Activated naive CD8-positive, alpha-beta T cell treated with anti-CD3 and anti-CD28 coated beads, Interleukin-2, amount 50 U/mL, for 24 hours (primary cell): Measurements from ENCODE around the gene FAM53B.
"Not testable (repeated sequence)": the region's sequence is repeated elsewhere in the genome, so short reads cannot be mapped to it uniquely, and the experiment has no call there.

ENCODE experiments used
- ATAC-seq: fragments of 150-1000 bp; cut with Tn5 transposase; one replicate; pipeline ENCODE4 v1.10.0; 2021
- DNase-seq: peaks from one replicate; pipeline ENCODE4 v3.0.0; 2021
- H3K27ac Mint-ChIP-seq: one replicate; pipeline ENCODE4 v1.8.0; 2021; ENCODE audit warnings: mild to moderate bottlenecking, mixed read lengths
- H3K27me3 Mint-ChIP-seq: one replicate; pipeline ENCODE4 v1.8.0; 2021; ENCODE audit warnings: mixed read lengths
- H3K36me3 Mint-ChIP-seq: one replicate; pipeline ENCODE4 v1.8.0; 2021; ENCODE audit warnings: low read depth, mixed read lengths
- H3K4me1 Mint-ChIP-seq: one replicate; pipeline ENCODE4 v1.8.0; 2021; ENCODE audit warnings: mixed read lengths
- H3K4me3 Mint-ChIP-seq: one replicate; pipeline ENCODE4 v1.8.0; 2021; ENCODE audit warnings: mild to moderate bottlenecking, moderate library complexity, mixed read lengths
- H3K9me3 Mint-ChIP-seq: one replicate; pipeline ENCODE4 v1.8.0; 2021; ENCODE audit warnings: mixed read lengths

Gene FAM53B

DNA sequence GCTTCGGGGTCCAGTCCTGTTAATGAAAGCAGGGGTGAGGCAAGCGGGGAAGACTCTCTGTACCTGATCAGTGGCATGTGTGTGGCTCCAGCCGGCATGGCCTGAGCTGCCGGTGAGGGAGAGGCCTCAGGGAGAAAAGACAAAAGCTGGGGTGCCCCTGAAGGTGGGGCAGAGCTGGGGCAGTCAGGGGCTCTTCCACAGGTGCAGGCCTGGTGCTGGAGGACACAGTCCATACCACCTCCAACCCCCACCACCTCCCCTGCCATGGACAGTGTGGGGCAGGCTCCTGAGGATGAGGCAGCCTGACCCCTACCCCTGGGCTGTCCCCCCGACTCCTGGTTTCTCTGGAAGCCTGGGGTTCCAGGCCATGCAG is 153.1 kb downstream of the FAM53B start:
- H3K36me3 Mint-ChIP-seq, result no peaks in the 10 kb centered on the region
- H3K4me3 Mint-ChIP-seq, result no peak overlapping the region
- H3K9me3 Mint-ChIP-seq, result no peaks in the 10 kb centered on the region
- no peak for DNase-seq
- H3K27me3 Mint-ChIP-seq, result no peaks in the 10 kb centered on the region
- ATAC-seq, result no peak
- no peak overlapping the region for H3K27ac Mint-ChIP-seq
- H3K4me1 Mint-ChIP-seq, result peaks cover 11% of the 10 kb centered on the region

DNA sequence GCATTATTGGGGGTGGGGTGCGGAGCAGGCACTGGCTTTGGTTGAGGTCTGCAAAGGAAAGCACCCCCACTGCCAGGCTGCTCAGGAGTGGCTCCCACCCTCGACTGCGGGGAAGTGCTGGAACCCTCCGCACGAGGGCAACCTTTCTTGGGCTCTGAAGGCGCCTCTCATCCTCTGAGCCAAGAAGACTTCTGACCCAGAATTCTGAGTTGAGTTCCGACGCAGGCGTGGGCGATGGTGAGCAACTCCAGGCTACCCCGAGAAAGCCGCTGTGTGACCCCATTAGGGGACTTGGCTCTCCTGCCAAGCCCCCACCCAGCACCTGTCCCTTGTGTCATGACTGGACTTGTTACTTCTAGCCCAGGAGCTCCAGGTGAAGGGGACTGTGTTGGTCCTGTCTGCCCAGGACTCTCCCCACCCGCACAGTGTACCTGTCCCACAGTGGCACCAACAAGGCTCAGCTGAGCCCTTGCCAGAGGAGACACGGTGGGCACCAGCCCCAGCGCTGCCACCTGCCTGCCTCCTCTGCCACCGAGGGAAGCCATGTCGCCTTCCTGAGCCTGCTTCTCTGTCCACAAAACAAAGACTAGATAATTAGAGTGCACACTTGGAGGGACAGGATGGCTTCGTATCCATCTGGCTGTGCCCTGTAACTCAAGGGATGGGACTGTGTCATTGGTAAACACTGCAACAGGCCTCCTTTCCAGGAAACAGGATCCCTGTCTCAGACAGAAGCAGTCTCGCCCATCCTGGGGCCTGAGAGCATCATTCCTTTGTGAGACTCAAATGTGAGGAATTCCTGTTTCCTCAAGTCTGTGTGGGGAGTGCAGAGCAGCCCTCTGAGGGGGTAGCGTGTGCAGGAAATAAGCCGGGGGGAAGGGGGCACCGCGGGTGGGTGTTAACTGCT is 153.7 kb downstream of the FAM53B start:
- H3K36me3 Mint-ChIP-seq, result no peaks in the 10 kb centered on the region
- H3K9me3 Mint-ChIP-seq, result no peaks in the 10 kb centered on the region
- DNase-seq (no peak), ATAC-seq (no peak)
- H3K4me3 Mint-ChIP-seq, result no peak overlapping the region
- no peaks in the 10 kb centered on the region for H3K27me3 Mint-ChIP-seq
- no peak overlapping the region for H3K27ac Mint-ChIP-seq
- peaks cover 11% of the 10 kb centered on the region for H3K4me1 Mint-ChIP-seq

DNA sequence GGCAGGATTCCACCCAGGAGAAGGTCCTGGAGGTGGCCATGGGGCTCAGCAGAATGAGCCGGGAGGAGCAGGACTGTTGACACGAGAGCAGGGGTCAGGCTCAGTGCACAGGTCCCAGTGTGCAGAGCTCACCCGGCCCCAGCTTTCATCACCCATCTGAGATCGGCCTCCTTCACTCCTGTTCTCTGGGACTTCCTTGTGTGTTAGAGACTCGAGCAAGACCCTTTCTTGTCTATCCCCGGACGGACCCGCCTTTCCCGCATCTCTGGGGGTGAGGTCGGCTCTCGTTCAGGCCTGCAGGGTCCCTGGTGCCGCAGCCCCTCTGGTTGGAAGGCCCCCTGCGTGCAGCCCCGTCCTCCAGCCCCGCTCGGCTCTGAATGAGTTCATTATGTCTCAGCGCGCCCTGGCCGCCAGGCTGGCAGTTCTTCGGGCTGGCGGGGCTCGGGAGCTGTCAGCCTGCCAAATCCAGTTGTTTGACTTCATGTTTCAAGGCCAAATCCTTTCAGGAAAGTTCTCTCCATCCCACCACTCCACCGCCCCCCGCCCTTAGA is 154.6 kb downstream of the FAM53B start:
- no peak overlapping the region for H3K4me3 Mint-ChIP-seq
- peaks cover 11% of the 10 kb centered on the region for H3K4me1 Mint-ChIP-seq
- H3K27me3 Mint-ChIP-seq, result no peaks in the 10 kb centered on the region
- no peaks in the 10 kb centered on the region for H3K36me3 Mint-ChIP-seq
- DNase-seq (no peak), ATAC-seq (no peak)
- no peak overlapping the region for H3K27ac Mint-ChIP-seq
- no peaks in the 10 kb centered on the region for H3K9me3 Mint-ChIP-seq

DNA sequence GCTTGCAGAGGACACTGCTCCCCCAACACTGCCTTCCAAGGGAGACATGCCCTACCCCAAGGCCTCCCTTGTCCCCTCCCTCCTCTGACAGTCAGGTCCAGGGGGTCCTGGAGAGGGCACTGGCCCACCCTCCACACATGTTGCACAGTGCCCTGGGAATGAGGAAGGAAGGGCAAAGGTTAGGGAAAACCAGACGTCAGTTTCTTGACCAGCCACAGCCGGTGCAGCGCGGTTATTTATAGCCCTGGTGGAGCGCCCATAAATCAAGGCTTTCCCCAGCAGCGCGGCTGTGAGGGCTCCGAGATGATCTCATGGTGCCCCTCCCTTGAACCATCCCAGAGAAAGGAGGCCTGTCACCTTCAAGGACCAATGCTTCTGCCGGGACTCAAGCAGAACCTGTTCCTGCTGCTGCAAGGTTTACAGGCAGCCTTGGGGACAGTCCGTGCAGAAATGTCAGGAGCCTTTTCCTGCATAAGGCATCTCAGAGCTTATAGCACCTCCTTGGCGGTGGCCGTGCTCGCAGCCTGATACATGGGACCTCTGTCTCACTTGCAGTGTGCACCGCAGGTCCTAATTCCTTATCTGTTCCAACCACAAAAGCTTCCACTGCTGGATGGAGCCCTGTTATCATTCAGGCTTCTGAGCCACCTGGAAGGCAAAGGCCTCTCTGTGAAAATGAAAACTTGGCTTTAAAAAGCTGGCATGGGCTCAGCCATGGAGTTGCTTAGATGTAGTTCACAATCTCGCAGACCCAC is 155.3 kb downstream of the FAM53B start:
- ATAC-seq (no peak), DNase-seq (no peak)
- Mint-ChIP-seq H3K27ac (no peak overlapping the region), H3K9me3 (no peaks in the 10 kb centered on the region), H3K4me1 (peaks cover 11% of the 10 kb centered on the region), H3K4me3 (no peak overlapping the region), H3K36me3 (no peaks in the 10 kb centered on the region), H3K27me3 (no peaks in the 10 kb centered on the region)

DNA sequence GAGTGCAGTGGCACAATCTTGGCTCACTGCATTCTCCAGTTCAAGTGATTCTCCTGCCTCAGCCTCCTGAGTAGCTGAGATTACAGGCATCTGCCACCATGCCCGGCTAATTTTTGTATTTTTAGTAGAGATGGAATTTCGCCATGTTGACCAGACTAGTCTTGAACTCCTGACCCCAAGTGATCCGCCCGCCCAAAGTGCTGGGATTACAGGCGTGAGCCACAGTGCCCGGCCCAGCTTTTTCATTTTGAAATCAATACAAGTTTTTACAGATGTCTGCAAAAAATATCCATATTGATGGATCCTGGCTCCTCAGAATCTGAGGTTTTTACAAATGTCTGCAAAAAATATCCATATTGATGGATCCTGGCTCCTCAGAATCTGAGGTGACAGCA is 155.8 kb downstream of the FAM53B start:
- not testable (repeated sequence) for ATAC-seq, H3K27ac Mint-ChIP-seq, H3K36me3 Mint-ChIP-seq, H3K9me3 Mint-ChIP-seq, DNase-seq, H3K27me3 Mint-ChIP-seq, H3K4me3 Mint-ChIP-seq
- peaks cover 11% of the 10 kb centered on the region for H3K4me1 Mint-ChIP-seq

DNA sequence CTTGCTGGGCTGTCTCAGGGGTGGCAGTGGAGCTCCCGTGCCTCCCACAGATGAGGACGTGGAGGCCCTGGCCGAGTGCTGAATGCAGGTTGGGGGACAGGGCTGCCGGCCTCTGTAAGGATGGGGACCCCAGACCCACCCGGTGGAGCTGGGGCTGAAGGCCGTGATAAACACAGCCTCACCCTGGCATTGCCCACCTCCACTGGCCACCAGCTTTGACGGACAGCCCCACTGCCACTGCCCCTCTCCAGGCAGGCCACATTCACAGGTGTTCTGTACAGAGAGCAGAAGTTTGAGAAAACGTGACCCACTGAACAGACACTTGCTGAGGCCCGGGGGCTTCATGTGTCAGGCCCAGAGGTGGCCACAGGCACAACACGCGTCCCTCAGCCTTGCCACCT is 156.4 kb downstream of the FAM53B start:
- no peaks in the 10 kb centered on the region for H3K27me3 Mint-ChIP-seq
- H3K4me3 Mint-ChIP-seq, result no peak overlapping the region
- no peak overlapping the region for H3K27ac Mint-ChIP-seq
- H3K4me1 Mint-ChIP-seq, result peaks cover 11% of the 10 kb centered on the region
- ATAC-seq (no peak), DNase-seq (no peak)
- no peaks in the 10 kb centered on the region for H3K9me3 Mint-ChIP-seq
- no peaks in the 10 kb centered on the region for H3K36me3 Mint-ChIP-seq

DNA sequence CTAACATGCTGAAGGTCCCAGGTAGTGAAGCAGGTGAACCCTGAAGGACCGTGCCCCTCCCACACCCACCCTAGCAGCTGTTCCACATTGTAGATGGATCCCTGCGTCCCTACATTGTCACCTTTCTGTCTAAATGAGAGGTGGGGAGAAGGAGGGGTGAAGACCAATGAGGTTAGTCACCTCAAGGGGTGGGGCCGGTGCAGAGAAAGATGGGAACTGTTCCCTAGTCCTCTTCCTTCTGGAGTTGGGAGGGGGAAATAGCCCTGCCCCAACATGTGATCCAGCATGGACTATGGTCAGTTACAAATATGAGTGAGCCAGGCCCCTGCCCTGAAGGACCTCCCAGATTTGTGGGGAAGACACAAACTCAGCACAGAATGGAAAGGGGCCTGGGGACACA is 158.0 kb downstream of the FAM53B start:
- H3K4me1 Mint-ChIP-seq, result peaks cover 5% of the 10 kb centered on the region
- H3K9me3 Mint-ChIP-seq, result peaks cover 2% of the 10 kb centered on the region
- no peak overlapping the region for H3K27ac Mint-ChIP-seq
- no peak overlapping the region for H3K4me3 Mint-ChIP-seq
- H3K36me3 Mint-ChIP-seq, result no peaks in the 10 kb centered on the region
- ATAC-seq, result no peak
- no peak for DNase-seq
- no peaks in the 10 kb centered on the region for H3K27me3 Mint-ChIP-seq

DNA sequence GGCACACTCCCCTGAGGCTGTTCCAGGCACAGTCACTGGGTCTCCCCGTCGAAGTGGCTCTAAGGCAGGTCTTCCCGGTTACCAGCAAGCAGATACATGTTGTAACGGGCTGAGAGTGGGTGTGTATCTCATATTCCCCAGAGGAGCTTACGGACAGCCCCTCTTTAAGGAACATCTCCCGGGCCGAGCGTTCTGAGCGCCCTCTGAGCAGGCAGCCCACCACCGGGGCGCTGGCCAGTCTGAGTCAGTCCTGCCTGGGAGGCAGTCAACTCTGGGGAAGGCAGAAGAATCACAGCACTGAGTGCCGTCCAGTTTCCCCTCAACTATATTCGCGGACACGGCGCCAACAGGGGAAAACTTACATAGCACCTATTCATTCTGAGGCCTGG is 165.2 kb downstream of the FAM53B start:
- DNase-seq (no peak), ATAC-seq (no peak)
- Mint-ChIP-seq H3K4me3 (no peak overlapping the region), H3K27me3 (no peaks in the 10 kb centered on the region), H3K27ac (no peak overlapping the region), H3K36me3 (no peaks in the 10 kb centered on the region), H3K9me3 (peaks cover 5% of the 10 kb centered on the region), H3K4me1 (no peaks in the 10 kb centered on the region)

DNA sequence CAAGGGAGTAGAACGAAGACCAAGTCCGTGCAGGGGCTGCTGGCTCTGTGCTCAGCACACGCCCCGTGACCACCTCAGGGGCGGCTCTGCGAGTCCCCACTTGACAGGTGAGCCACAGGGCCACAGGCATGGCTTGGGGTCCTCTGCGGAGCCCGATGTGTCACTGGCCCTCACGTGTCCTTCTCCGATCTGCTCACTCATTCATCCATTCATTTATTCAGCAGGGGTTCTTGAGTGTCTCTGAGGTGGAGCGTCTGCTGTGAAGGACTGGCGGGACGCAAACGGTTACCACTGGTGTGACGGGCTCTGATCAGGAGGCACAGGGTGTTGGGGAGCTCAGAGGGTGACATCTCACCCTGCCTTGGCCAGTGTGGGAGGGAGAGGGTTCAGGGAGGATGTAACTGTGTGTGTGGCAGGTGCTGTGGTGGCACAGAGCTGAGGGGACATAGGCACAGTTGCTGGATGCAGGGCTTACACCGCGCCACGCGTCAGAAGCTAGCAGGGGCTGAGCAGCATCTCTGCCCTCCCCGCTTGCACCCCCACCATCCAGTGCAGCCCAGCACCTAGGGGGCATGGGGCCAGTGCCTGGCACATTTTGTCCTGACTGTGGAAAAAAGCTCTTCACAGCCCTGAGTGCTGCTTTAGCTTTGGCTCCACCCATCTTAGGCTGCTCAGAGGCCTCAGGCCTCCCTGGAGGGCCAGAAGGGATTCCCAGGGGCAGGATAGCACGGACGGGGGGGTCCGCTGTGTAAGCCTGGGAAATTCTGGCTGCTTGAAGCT is 165.8 kb downstream of the FAM53B start:
- H3K27ac Mint-ChIP-seq, result no peak overlapping the region
- peaks cover 5% of the 10 kb centered on the region for H3K9me3 Mint-ChIP-seq
- H3K36me3 Mint-ChIP-seq, result no peaks in the 10 kb centered on the region
- no peaks in the 10 kb centered on the region for H3K27me3 Mint-ChIP-seq
- no peak for ATAC-seq
- H3K4me3 Mint-ChIP-seq, result no peak overlapping the region
- no peaks in the 10 kb centered on the region for H3K4me1 Mint-ChIP-seq
- no peak for DNase-seq

DNA sequence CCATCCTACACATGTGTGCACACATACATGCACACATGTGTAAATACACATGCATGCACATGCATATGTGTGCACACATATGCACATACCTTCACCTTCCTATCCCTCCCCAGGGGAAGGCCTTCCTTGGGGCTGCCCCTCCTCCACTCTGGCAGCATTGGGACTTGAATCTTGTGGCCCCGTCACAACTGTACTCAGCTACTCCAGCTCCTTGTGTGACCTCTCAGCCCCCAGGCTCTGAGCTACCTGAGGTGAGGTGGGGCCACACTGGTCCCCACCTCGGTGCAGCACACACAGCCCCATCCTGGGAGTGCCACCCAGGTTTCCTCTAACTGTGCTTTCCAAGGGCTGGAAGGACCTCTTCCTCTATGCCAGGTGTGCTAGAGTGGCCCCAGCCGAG is 166.5 kb downstream of the FAM53B start:
- Mint-ChIP-seq H3K4me1 (no peaks in the 10 kb centered on the region), H3K9me3 (peaks cover 5% of the 10 kb centered on the region), H3K27ac (no peak overlapping the region), H3K27me3 (no peaks in the 10 kb centered on the region), H3K4me3 (no peak overlapping the region), H3K36me3 (no peaks in the 10 kb centered on the region)
- ATAC-seq, result no peak
- DNase-seq, result no peak

DNA sequence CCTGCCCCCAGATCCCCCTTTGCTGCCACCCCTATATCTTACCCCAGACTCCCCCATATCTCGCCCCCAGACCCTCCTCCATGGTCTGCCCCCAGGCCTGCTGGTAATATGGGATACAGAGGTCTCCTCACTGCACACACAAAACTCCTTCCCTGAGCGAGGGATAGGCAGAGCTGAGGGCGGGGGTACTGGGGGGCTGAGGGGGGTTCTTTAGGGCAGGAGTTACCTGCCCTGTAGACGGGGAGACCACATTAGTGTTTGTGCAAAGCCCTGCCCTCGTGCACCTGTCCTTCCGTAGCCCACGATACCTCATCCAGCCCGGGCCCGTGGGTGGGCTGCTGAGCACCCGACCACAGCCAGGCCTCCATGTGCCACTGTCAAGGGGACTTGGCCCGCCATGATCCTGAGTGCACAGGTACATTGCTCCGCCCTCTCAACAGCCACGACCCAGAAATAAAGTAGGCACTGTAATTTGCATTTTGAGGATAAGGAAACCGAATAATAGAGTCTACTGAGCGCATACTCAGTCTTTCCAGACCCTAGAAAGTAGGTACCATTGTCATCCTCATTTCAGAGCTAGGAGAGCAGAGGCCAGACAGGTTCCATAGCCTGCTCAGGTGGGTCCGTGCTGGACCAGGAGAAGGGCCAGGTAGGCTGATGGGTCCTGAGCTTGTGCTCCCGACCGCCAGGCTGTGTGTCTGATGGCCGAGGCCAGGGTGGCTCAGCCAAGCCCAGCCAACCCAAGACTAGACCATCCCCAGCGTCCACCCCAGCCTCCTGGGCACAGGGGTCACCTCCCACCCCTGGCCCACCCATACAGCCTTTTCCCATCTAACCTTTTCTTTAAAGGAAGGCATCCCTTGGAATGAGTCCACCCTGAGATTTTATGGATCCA is 167.4 kb downstream of the FAM53B start:
- H3K4me1 Mint-ChIP-seq, result no peaks in the 10 kb centered on the region
- no peaks in the 10 kb centered on the region for H3K36me3 Mint-ChIP-seq
- peaks cover 5% of the 10 kb centered on the region for H3K9me3 Mint-ChIP-seq
- no peaks in the 10 kb centered on the region for H3K27me3 Mint-ChIP-seq
- DNase-seq (no peak), ATAC-seq (no peak)
- H3K4me3 Mint-ChIP-seq, result no peak overlapping the region
- no peak overlapping the region for H3K27ac Mint-ChIP-seq

DNA sequence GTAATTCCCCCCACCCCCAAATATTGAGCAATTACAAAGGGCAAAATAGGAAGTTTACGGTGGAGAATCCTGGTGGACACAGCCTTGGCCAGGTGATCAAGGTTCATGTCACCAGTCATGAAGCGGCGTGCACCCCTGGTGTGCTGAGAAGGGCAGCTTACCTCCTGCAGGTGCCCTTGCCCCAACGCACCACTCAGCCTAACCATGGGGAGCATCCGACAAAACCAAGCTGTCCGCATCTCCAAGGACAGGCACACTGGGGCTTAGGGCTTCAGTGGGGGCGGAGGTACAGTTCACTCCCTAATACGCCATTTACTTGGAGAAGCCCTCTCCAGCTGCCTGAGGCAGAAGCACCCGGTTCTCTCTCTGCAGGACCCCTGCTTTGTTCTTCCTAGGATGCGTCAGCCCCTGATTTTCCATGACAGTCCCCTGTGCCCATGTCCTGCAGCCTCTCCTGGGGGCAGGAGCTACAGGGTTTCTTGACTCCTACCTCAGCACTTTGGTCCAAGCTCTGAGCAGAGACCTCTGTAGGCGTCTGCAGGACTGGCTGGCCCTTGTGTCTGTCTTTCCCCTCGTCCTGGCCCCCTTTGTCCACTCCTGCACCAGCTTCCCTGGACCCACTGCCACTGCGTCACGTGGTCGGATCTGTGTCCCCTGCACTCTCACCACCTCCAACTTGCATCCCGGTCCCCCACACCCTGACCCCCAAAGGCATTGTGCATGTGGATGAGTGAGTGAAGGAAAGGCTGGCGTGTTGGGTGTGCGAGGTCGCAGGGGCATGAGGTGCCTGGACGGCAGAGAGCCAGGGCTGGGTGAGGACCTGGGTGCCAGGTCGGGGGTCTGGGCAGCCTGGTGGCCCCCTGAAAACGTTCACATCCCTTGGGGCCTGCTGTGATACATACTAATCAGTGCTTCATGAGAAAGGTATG is 168.8 kb downstream of the FAM53B start:
- no peaks in the 10 kb centered on the region for H3K27me3 Mint-ChIP-seq
- no peaks in the 10 kb centered on the region for H3K4me1 Mint-ChIP-seq
- H3K4me3 Mint-ChIP-seq, result no peak overlapping the region
- DNase-seq (no peak), ATAC-seq (no peak)
- H3K9me3 Mint-ChIP-seq, result no peaks in the 10 kb centered on the region
- H3K27ac Mint-ChIP-seq, result no peak overlapping the region
- H3K36me3 Mint-ChIP-seq, result no peaks in the 10 kb centered on the region

DNA sequence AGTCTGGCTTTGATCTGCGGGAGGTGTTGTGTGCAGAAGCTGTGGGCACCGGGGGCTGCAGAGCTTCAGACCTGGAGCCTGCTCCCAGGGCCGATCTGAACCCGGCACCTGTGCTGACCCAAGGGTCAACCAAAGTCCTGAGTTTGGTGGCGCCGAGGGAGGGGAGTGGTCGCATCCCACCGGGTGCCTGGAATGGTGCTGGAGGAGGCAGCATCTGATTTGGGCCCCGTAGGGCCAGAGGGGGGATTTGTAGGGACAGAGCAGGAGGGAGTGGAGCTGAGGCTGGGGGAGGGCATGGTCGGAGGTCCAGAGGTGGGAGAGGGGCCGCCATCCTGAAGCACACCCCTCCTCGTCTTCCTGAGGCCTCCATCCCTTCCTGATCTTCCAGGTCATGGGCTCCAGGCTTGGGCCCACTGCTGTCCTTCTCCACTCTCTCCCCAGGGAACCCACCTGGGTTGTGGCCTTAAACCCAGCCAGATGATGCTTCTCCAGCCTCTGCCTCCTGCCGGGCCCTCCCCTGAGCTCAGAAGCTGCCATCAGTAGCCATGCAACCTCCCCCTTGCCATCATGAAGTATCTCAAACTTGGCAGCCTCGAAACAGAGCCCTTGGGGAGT is 169.6 kb downstream of the FAM53B start:
- DNase-seq, result no peak
- H3K4me3 Mint-ChIP-seq, result no peak overlapping the region
- ATAC-seq, result no peak
- no peaks in the 10 kb centered on the region for H3K27me3 Mint-ChIP-seq
- H3K9me3 Mint-ChIP-seq, result no peaks in the 10 kb centered on the region
- no peaks in the 10 kb centered on the region for H3K36me3 Mint-ChIP-seq
- H3K4me1 Mint-ChIP-seq, result no peaks in the 10 kb centered on the region
- H3K27ac Mint-ChIP-seq, result no peak overlapping the region
